HCT116 (cell line): ENCODE results near the gene AMOT. TPM values are rescaled to one million over a fixed set of nuclear protein-coding genes. Genes with fewer than 3 reads are reported as not detected.

Experiments
- CTCF ChIP-seq, 3 experiments: fragments of 200-600 bp in 1 of 3; sonication (generic) in 1 of 3; IDR thresholded peaks in 2 of 3; conservative IDR thresholded peaks in 1 of 3; 2 replicates each; pipeline ENCODE4 v1.5.1; 2012 to 2017; ENCODE audit warnings: low read depth in 2 of 3, low read length in 2 of 3, antibody characterized with exemption in 1 of 3, borderline replicate concordance in 1 of 3, control low read depth in 1 of 3, mild to moderate bottlenecking in 1 of 3, mixed read lengths in 1 of 3, mixed run types in 1 of 3, moderate library complexity in 1 of 3; ENCODE audit not compliant: insufficient read depth in 1 of 3
- EZH2phosphoT487 ChIP-seq: fragments of 200-600 bp; IDR thresholded peaks from 2 replicates; pipeline ENCODE4 v1.6.1; 2018; ENCODE audit warnings: antibody characterized with exemption, borderline replicate concordance
- MAX ChIP-seq: IDR thresholded peaks from 2 replicates; pipeline ENCODE4 v1.6.1; 2012
- REST ChIP-seq: IDR thresholded peaks from 2 replicates; pipeline ENCODE4 v1.6.1; 2012; ENCODE audit warnings: low read depth
- YY1 ChIP-seq: IDR thresholded peaks from 2 replicates; pipeline ENCODE4 v1.6.1; 2011; ENCODE audit warnings: low read length, low read depth, moderate library complexity, mild to moderate bottlenecking; ENCODE audit not compliant: insufficient replicate concordance; ENCODE audit errors: extremely low read depth
- total RNA-seq: library from RNA; stranded (reverse); gene quantifications from one replicate; pipeline ENCODE4 v1.2.1, GENCODE V29; 2021; ENCODE audit not compliant: unreplicated experiment

AMOT gene
- total RNA-seq, 1 experiment from 2014 or later = 7.7 TPM

- TF ChIP-seq REST = no peak
- peak in 1 of 3 experiments; percentile 7; a peak in 2 of 6 replicates for TF ChIP-seq CTCF (IDR thresholded peaks at IDR 0.05 in 2 of 3, conservative IDR thresholded peaks at IDR 0.05 in 1 of 3; ENCODE audit: borderline replicate concordance in 1 of 3, insufficient read depth in 1 of 3, low read depth in 2 of 3, low read length in 2 of 3)
- TF ChIP-seq EZH2phosphoT487 = no peak
- TF ChIP-seq YY1 = no peak
- TF ChIP-seq MAX = no peak
These were observed 108.8 kb downstream of the AMOT start (continued) for GRCh38 chrX:112731793-112732192.

Other genes starting within 250 kb of the AMOT start
- not detected for gene LHFPL1, start 160.9 kb downstream of the AMOT start, total RNA-seq